Common myeloid progenitor, CD34-positive (primary cell): ENCODE data around the gene CAV2.

ENCODE experiments used
- CTCF ChIA-PET: fragments of 350-600 bp; sonication (Branson Sonifier 250); formaldehyde crosslinking; loops from one replicate; lab custom pipeline; 2021; ENCODE audit warnings: antibody characterized with exemption; lab: Charles Lee
- POLR2A ChIA-PET: fragments of 350-600 bp; sonication (Branson Sonifier 250); formaldehyde crosslinking; loops from one replicate; lab custom pipeline; 2021; ENCODE audit warnings: antibody characterized with exemption; lab: Charles Lee
- DNase-seq, 3 donors: peaks; one replicate each; pipeline versions ENCODE4 v3.0.0 to v3.0.0-alpha.2; 2013
- H3K27ac ChIP-seq, 2 experiments: 1 replicate in 1 of 2; 2 replicates in 1 of 2; pipeline ENCODE4 v1.7.0; 2013; ENCODE audit warnings: inconsistent platforms in 2 of 2, low read length in 2 of 2, mild to moderate bottlenecking in 2 of 2, low read depth in 1 of 2, moderate library complexity in 1 of 2; ENCODE audit not compliant: severe bottlenecking in 2 of 2, insufficient read depth in 1 of 2, poor library complexity in 1 of 2
- H3K27me3 ChIP-seq, 5 experiments: replicated peaks in 2 of 5; 1 replicate in 3 of 5; 2 replicates in 2 of 5; pipeline versions ENCODE4 v1.6.1 to v1.7.0; 2013; ENCODE audit warnings: low read length in 4 of 5, mild to moderate bottlenecking in 2 of 5, moderate library complexity in 2 of 5, inconsistent platforms in 1 of 5; ENCODE audit not compliant: insufficient read depth in 5 of 5, control insufficient read depth in 4 of 5
- H3K36me3 ChIP-seq, 4 experiments: 1 replicate in 2 of 4; 2 replicates in 2 of 4; pipeline versions ENCODE4 v1.6.1 to v1.7.0; 2013; ENCODE audit warnings: low read length in 3 of 4, control low read depth in 1 of 4, mild to moderate bottlenecking in 1 of 4; ENCODE audit not compliant: control insufficient read depth in 4 of 4, insufficient read depth in 4 of 4
- H3K4me1 ChIP-seq, 4 experiments: 1 replicate in 3 of 4; 2 replicates in 1 of 4; pipeline versions ENCODE4 v1.6.1 to v1.7.1; 2013; ENCODE audit warnings: low read length in 3 of 4, mild to moderate bottlenecking in 3 of 4, control low read depth in 1 of 4, inconsistent platforms in 1 of 4, moderate library complexity in 1 of 4; ENCODE audit not compliant: control insufficient read depth in 4 of 4, insufficient read depth in 4 of 4; ENCODE audit errors: control extremely low read depth in 1 of 4
- H3K4me3 ChIP-seq, 7 experiments: 1 replicate in 4 of 7; 2 replicates in 3 of 7; pipeline versions ENCODE4 v1.5.1 to v1.7.0; 2013; ENCODE audit warnings: mild to moderate bottlenecking in 7 of 7, low read length in 6 of 7, moderate library complexity in 6 of 7, inconsistent platforms in 2 of 7, low read depth in 2 of 7, control low read depth in 1 of 7; ENCODE audit not compliant: insufficient read depth in 4 of 7, control insufficient read depth in 1 of 7; ENCODE audit errors: extremely low read depth in 1 of 7
- H3K9me3 ChIP-seq, 5 experiments: 1 replicate in 4 of 5; 2 replicates in 1 of 5; pipeline versions ENCODE4 v1.6.1 to v1.7.1; 2013; ENCODE audit warnings: low read length in 4 of 5, mild to moderate bottlenecking in 2 of 5, inconsistent platforms in 1 of 5, low read depth in 1 of 5, moderate library complexity in 1 of 5; ENCODE audit not compliant: control insufficient read depth in 4 of 5, insufficient read depth in 2 of 5; ENCODE audit errors: control extremely low read depth in 1 of 5
- WGBS: methylation state at CpG from one replicate; pipeline ENCODE4 v1.1.5; 2013; ENCODE audit not compliant: insufficient coverage; 5-methylcytosine and 5-hydroxymethylcytosine counted together

Gene CAV2

GRCh38 chr7:116461500-116461899 is 38.0 kb upstream of the CAV2 start:
- H3K9me3 ChIP-seq, result no peaks in the 10 kb centered on the region
- no peaks in the 10 kb centered on the region for H3K4me1 ChIP-seq
- H3K27ac ChIP-seq, result no peak overlapping the region
- peak in 2 of 3 donors; percentile 22 to 34 for DNase-seq
- no peak overlapping the region for H3K4me3 ChIP-seq
- ChIA-PET POLR2A (no interaction called here), CTCF (no interaction called here)
- no peaks in the 10 kb centered on the region for H3K27me3 ChIP-seq
- H3K36me3 ChIP-seq, result no peaks in the 10 kb centered on the region

- H3K27me3 ChIP-seq, result no peaks in the 10 kb centered on the region
- no peaks in the 10 kb centered on the region for H3K9me3 ChIP-seq
- H3K4me3 ChIP-seq, result no peak overlapping the region
- 100% methylated on average over 1 of the region's 4 CpGs for WGBS
- ChIA-PET CTCF (no interaction called here), POLR2A (no interaction called here)
- H3K36me3 ChIP-seq, result no peaks in the 10 kb centered on the region
- H3K27ac ChIP-seq, result no peak overlapping the region
- DNase-seq, result no peak
- H3K4me1 ChIP-seq, result no peaks in the 10 kb centered on the region
Measured at GRCh38 chr7:116463956-116464355, 35.6 kb upstream of the CAV2 start.

DNA sequence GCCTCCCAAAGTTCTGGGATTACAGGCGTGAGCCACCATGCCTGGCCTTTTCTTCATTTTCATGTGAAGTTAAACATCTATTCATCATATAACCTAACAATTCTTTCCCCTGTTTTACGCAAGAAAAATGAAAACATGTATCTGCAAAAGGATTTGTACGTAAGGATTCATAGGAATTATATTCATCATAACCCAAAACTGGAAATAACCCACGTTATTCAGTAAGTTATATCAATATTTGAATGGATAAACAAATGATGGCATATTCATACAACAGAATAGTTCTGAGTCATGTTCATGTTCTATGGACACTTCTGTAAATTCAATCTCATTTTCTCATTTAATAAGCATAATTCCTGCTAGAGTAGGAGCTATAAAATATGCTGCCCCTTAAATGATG is 35.2 kb upstream of the CAV2 start:
- Histone ChIP-seq H3K4me1 (no peaks in the 10 kb centered on the region), H3K27me3 (no peaks in the 10 kb centered on the region), H3K4me3 (no peak overlapping the region), H3K36me3 (no peaks in the 10 kb centered on the region), H3K9me3 (no peaks in the 10 kb centered on the region), H3K27ac (no peak overlapping the region)
- ChIA-PET CTCF (interaction anchor here (0.5 kb wide), 1 partner anchor 144 kb away, joined by 3 read pairs; no protein-coding TSS in a partner anchor), POLR2A (no interaction called here)
- no peak for DNase-seq
- no CpG with 5 or more reads among the region's 4 CpGs for WGBS

- no peak for DNase-seq
- H3K4me3 ChIP-seq, result no peak overlapping the region
- POLR2A ChIA-PET, result no interaction called here
- 100% methylated on average over 1 of the region's 2 CpGs for WGBS
- no peaks in the 10 kb centered on the region for H3K4me1 ChIP-seq
- H3K36me3 ChIP-seq, result no peaks in the 10 kb centered on the region
- no peaks in the 10 kb centered on the region for H3K27me3 ChIP-seq
- CTCF ChIA-PET, result interaction anchor here (0.5 to 1.0 kb wide), 2 partner anchors 87 to 143 kb away, joined by 3 read pairs; no protein-coding TSS in a partner anchor
- no peaks in the 10 kb centered on the region for H3K9me3 ChIP-seq
- peak overlapping the region in 1 of 2 experiments; percentile 36 for H3K27ac ChIP-seq
Measured at GRCh38 chr7:116465125-116465524, 34.4 kb upstream of the CAV2 start.

GRCh38 chr7:116468534-116468933 is 31.0 kb upstream of the CAV2 start:
- ChIA-PET CTCF (no interaction called here), POLR2A (no interaction called here)
- Histone ChIP-seq H3K27me3 (no peaks in the 10 kb centered on the region), H3K4me1 (no peaks in the 10 kb centered on the region), H3K9me3 (no peaks in the 10 kb centered on the region), H3K27ac (no peak overlapping the region), H3K4me3 (no peak overlapping the region), H3K36me3 (no peaks in the 10 kb centered on the region)
- DNase-seq, result no peak
- no CpG with 5 or more reads among the region's 2 CpGs for WGBS

DNA sequence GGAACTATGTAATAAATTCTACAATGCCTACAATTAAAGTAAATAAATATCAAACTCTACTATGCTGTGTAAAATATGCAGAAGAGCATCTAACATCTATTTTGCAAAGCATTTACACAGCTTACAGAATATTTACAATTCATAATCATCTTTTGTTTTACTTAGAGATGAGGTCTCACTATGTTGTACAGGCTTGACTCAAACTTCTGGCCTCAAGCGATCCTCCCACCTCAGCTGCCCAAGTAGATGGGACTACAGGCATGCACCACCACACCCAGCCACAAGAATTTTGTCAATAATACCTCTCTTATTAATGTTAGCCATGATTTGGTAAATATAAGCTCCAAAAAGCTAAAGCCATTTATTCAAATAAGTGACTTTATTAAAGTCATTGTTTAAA is 21.9 kb upstream of the CAV2 start:
- Histone ChIP-seq H3K27ac (no peak overlapping the region), H3K4me1 (no peaks in the 10 kb centered on the region), H3K36me3 (no peaks in the 10 kb centered on the region), H3K4me3 (no peak overlapping the region), H3K9me3 (peaks cover 0 to 2% (median 0%) of the 10 kb centered on the region in 5 experiments), H3K27me3 (no peaks in the 10 kb centered on the region)
- no peak for DNase-seq
- ChIA-PET CTCF (no interaction called here), POLR2A (no interaction called here)
- WGBS, result no CpG with 5 or more reads among the region's 1 CpG

DNA sequence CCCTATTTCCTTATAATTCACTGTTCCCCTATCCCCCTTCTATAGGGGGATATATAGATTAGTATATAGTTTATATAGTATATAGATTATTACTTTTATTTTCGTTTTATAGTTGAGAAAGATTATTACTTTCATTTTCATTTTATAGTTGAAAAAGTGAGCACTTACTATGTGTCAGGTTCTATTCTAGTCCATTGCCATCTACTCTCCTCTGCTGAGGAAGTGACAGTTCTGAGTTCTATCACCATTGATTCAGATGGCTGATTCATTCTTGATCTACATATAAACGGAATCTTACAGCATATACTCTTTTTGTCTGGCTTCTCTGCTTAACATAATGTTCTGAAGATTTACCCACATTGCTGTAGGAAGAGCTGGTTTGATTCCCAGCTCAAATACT is 20.7 kb upstream of the CAV2 start:
- POLR2A ChIA-PET, result no interaction called here
- Histone ChIP-seq H3K27ac (no peak overlapping the region), H3K9me3 (peaks cover 0 to 2% (median 0%) of the 10 kb centered on the region in 5 experiments), H3K36me3 (no peaks in the 10 kb centered on the region), H3K4me1 (no peaks in the 10 kb centered on the region), H3K27me3 (no peaks in the 10 kb centered on the region), H3K4me3 (no peak overlapping the region)
- 100% methylated on average over 1 of the region's 2 CpGs for WGBS
- no peak for DNase-seq
- CTCF ChIA-PET, result no interaction called here
